Natural killer cell (primary cell): ENCODE data around the gene PIGL. TPM values are rescaled to one million over a fixed set of nuclear protein-coding genes. Genes with fewer than 3 reads are reported as not detected.
"Not testable (repeated sequence)": the region's sequence is repeated elsewhere in the genome, so short reads cannot be mapped to it uniquely, and the experiment has no call there.

ENCODE experiments used
- ATAC-seq, 3 donors: fragments of 150-1000 bp in 2 of 3; fragments of 200-7000 bp in 1 of 3; cut with Tn5 transposase; 1 replicate in 1 of 3; 2 replicates in 2 of 3; pipeline ENCODE4 v1.10.0; 2021; ENCODE audit warnings: mild to moderate bottlenecking in 2 of 3, moderate library complexity in 2 of 3
- DNase-seq, 2 donors: peaks; one replicate each; pipeline versions ENCODE4 v3.0.0 to v3.0.0-alpha.2; 2013 to 2021; ENCODE audit warnings: mixed read lengths in 1 of 2
- H3K27ac ChIP-seq: one replicate; pipeline ENCODE4 v1.5.1; 2013; ENCODE audit warnings: mild to moderate bottlenecking, low read length
- H3K27me3 ChIP-seq: one replicate; pipeline ENCODE4 v1.6.1; 2013; ENCODE audit warnings: low read length; ENCODE audit not compliant: control insufficient read depth, insufficient read depth
- H3K36me3 ChIP-seq: one replicate; pipeline ENCODE4 v1.6.1; 2013; ENCODE audit warnings: low read length; ENCODE audit not compliant: control insufficient read depth, insufficient read depth
- H3K4me1 ChIP-seq: one replicate; pipeline ENCODE4 v1.6.1; 2013; ENCODE audit warnings: low read length; ENCODE audit not compliant: control insufficient read depth, insufficient read depth
- H3K4me3 ChIP-seq: one replicate; pipeline ENCODE4 v1.5.1; 2013; ENCODE audit warnings: low read length
- H3K9me3 ChIP-seq: one replicate; pipeline ENCODE4 v1.6.1; 2013; ENCODE audit warnings: low read length; ENCODE audit not compliant: control insufficient read depth, insufficient read depth
- H3K27ac Mint-ChIP-seq, 2 donors: one replicate each; pipeline ENCODE4 v1.8.0; 2022; ENCODE audit warnings: mild to moderate bottlenecking in 2 of 2, mixed read lengths in 2 of 2, moderate library complexity in 1 of 2
- H3K27me3 Mint-ChIP-seq, 2 donors: one replicate each; pipeline ENCODE4 v1.8.0; 2022; ENCODE audit warnings: low read depth in 2 of 2, mixed read lengths in 2 of 2
- H3K36me3 Mint-ChIP-seq: one replicate; pipeline ENCODE4 v1.8.0; 2022; ENCODE audit warnings: mixed read lengths
- H3K4me1 Mint-ChIP-seq, 2 donors: one replicate each; pipeline ENCODE4 v1.8.0; 2022; ENCODE audit warnings: mixed read lengths in 2 of 2
- H3K4me3 Mint-ChIP-seq: one replicate; pipeline ENCODE4 v1.8.0; 2022; ENCODE audit warnings: mild to moderate bottlenecking, moderate library complexity, mixed read lengths
- H3K9me3 Mint-ChIP-seq, 2 donors: one replicate each; pipeline ENCODE4 v1.8.0; 2022; ENCODE audit warnings: mixed read lengths in 2 of 2
- WGBS: methylation state at CpG from one replicate; pipeline ENCODE4 v1.1.7; 2013; ENCODE audit warnings: missing lambda C conversion rate; ENCODE audit not compliant: insufficient coverage; 5-methylcytosine and 5-hydroxymethylcytosine counted together
- intact Hi-C: fragments of 100-400 bp; cut with micrococcal nuclease; formaldehyde crosslinking; loops from one replicate; pipeline ENCODE4 v1.14.2; 2022
- total RNA-seq, 4 donors: library from RNA; stranded (reverse); fragments of 120-200 nt in 1 of 4; gene quantifications; one replicate each; pipeline versions ENCODE4 v1.2.3 to v1.2.4, GENCODE V29; 2013 to 2022
- TF ChIP-seq, protein P1 (sequence below): fragments of 200-600 bp; IDR thresholded peaks from one replicate; pipeline ENCODE4 v1.8.0; 2022; ENCODE audit warnings: antibody characterized with exemption

PIGL gene
- total RNA-seq, 3 donors from 2014 or later (not counting 1 experiment from before 2014, with no cell fraction given), result 44.2 to 68.3 (median 47.9) TPM

DNA sequence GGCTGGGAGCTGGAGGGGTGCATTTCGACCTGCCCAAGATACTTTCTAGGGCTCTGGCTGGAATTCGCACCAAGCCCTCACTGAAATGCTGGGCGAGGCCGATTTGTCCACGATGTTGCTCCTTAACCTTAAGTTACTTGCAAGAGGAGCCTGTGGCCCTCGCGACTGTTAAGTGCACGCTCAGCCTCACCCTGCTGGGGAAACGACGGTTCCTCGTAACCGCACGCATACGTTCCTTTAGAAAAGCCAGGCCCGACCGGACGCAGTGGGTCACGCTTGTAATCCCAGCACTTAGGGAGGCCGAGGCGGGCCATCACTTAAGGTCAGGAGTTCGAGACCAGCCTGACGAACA is 1.1 kb upstream of the PIGL start:
- peaks cover 30% of the 10 kb centered on the region for H3K4me1 ChIP-seq
- H3K27ac ChIP-seq, result peak overlapping the region; percentile 57
- Mint-ChIP-seq H3K27ac (peak overlapping the region; percentile 90 to 95), H3K4me1 (peaks cover 37 to 38% of the 10 kb centered on the region in 2 donors), H3K9me3 (no peaks in the 10 kb centered on the region), H3K27me3 (no peaks in the 10 kb centered on the region), H3K4me3 (peak overlapping the region; percentile 94), H3K36me3 (no peaks in the 10 kb centered on the region)
- DNase-seq (peak in 1 of 2 donors; percentile 52), ATAC-seq (no peak)
- 45% methylated on average over 22 of the region's 22 CpGs for WGBS
- TF ChIP-seq, protein P1, sequence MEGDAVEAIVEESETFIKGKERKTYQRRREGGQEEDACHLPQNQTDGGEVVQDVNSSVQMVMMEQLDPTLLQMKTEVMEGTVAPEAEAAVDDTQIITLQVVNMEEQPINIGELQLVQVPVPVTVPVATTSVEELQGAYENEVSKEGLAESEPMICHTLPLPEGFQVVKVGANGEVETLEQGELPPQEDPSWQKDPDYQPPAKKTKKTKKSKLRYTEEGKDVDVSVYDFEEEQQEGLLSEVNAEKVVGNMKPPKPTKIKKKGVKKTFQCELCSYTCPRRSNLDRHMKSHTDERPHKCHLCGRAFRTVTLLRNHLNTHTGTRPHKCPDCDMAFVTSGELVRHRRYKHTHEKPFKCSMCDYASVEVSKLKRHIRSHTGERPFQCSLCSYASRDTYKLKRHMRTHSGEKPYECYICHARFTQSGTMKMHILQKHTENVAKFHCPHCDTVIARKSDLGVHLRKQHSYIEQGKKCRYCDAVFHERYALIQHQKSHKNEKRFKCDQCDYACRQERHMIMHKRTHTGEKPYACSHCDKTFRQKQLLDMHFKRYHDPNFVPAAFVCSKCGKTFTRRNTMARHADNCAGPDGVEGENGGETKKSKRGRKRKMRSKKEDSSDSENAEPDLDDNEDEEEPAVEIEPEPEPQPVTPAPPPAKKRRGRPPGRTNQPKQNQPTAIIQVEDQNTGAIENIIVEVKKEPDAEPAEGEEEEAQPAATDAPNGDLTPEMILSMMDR, result no peak
- H3K27me3 ChIP-seq, result no peaks in the 10 kb centered on the region
- no peaks in the 10 kb centered on the region for H3K36me3 ChIP-seq
- peak overlapping the region; percentile 44 for H3K4me3 ChIP-seq
- H3K9me3 ChIP-seq, result no peaks in the 10 kb centered on the region
- intact Hi-C loops, result loop anchor here (1.0 to 5.0 kb wide), 2 partner anchors 51 to 70 kb away; no protein-coding TSS in a partner anchor

DNA sequence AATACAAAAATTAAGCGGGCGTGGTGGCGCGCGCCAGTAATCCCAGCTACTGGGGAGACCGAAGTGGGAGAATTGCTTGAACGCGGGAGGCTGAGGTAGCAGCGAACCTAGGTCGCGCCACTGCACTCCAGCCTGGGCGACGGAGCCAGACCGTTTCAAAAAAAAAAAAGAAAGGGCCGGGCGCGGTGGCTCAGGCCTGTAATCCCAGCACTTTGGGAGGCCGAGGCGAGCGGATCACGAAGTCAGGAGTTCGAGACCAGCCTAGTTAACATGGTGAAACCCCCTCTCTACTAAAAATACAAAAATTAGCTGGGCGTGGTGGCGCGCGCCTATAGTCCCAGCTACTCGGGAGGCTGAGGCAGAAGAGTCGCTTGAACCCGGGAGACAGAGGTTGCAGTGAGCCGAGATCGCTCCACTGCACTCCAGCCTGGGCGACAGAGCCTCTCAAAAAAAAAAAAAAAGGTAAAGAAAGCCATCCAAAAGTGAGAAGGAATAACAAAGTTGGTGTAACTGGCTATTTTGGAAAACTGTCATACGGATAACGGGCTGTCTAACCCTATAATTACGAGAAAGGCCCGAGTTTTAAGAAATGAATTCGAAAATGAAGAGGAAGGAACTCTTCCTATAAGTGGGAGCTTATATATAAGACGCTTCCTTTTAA is 539 bp upstream of the PIGL start:
- H3K4me1 Mint-ChIP-seq, result peaks cover 37 to 38% of the 10 kb centered on the region in 2 donors
- H3K4me1 ChIP-seq, result peaks cover 30% of the 10 kb centered on the region
- H3K4me3 ChIP-seq, result peak overlapping the region; percentile 48
- H3K27me3 Mint-ChIP-seq, H3K9me3 Mint-ChIP-seq, H3K27me3 ChIP-seq, DNase-seq, H3K36me3 Mint-ChIP-seq, ATAC-seq, H3K9me3 ChIP-seq, H3K36me3 ChIP-seq: not testable (repeated sequence)
- H3K27ac Mint-ChIP-seq, result peak overlapping the region; percentile 90 to 95
- peak overlapping the region; percentile 57 for H3K27ac ChIP-seq
- WGBS, result 76% methylated on average over 34 of the region's 38 CpGs
- H3K4me3 Mint-ChIP-seq, result peak overlapping the region; percentile 94
- intact Hi-C loops, result loop anchor here (5.0 kb wide), 1 partner anchor 51 kb away; no protein-coding TSS in a partner anchor

DNA sequence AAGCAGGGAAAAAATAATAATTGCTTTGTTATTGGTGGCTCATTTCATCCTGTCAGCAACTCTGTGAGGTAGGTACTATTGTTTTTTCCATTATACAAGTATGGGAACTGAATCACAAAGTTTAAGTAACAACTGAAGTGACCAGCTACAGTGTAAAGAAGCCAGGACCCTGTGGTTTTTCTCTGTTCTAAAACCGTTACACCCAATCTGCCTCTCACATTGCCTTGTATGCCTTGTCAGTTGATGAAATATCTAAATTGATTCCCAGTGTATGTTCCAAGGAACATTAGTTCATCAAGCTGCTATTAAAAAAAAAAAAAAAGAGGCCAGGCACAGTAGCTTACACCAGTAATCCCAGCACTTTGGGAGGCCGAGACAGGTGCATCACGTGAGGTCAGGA is 5.4 kb downstream of the PIGL start:
- H3K36me3 Mint-ChIP-seq, result no peaks in the 10 kb centered on the region
- H3K4me1 Mint-ChIP-seq, result peaks cover 11% of the 10 kb centered on the region in 2 donors
- H3K27ac Mint-ChIP-seq, result no peak overlapping the region
- no peaks in the 10 kb centered on the region for H3K9me3 Mint-ChIP-seq
- Histone ChIP-seq H3K9me3 (no peaks in the 10 kb centered on the region), H3K27me3 (no peaks in the 10 kb centered on the region), H3K36me3 (no peaks in the 10 kb centered on the region), H3K27ac (no peak overlapping the region), H3K4me1 (peaks cover 2% of the 10 kb centered on the region), H3K4me3 (no peak overlapping the region)
- 71% methylated on average over 1 of the region's 3 CpGs for WGBS
- H3K4me3 Mint-ChIP-seq, result no peak overlapping the region
- no peak for DNase-seq
- TF ChIP-seq, protein P1, result no peak
- intact Hi-C loops, result no loop called here
- no peaks in the 10 kb centered on the region for H3K27me3 Mint-ChIP-seq
- ATAC-seq, result no peak

DNA sequence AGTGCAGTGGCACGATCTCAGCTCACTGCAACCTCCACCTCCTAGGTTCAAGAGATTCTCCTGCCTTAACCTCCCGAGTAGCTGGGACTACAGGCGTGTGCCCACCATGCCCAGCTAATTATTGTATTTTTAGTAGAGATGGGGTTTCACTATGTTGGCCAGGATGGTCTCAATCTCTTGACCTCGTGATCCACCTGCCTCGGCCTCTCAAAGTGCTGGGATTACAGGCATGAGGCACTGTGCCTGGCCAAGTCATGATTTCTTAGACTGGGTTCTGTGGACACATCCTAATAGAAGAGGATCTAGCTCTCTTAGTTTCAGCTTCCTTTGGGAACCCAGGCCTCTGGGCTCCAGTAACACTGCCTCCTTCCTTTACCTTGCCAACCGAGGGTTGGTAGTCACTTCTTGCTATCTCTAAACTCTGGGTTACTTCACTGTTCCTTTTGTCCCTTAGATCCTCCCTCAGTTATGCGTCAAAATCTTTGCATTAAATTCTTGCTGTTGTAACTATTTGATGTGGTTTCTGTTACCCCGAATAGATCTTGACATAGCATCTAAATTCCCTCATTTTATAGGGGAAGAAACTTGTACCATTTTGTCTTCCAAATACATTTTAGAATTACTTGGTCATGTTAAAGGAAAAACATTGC is 13.0 kb downstream of the PIGL start:
- H3K4me3 ChIP-seq, DNase-seq, H3K27me3 ChIP-seq, H3K27me3 Mint-ChIP-seq, H3K27ac ChIP-seq, intact Hi-C loops, H3K4me1 ChIP-seq, H3K9me3 ChIP-seq, H3K9me3 Mint-ChIP-seq, H3K36me3 Mint-ChIP-seq, ATAC-seq, H3K4me3 Mint-ChIP-seq: not testable (repeated sequence)
- peaks cover 11% of the 10 kb centered on the region for H3K36me3 ChIP-seq
- peak overlapping the region in 1 of 2 donors; percentile 66 for H3K27ac Mint-ChIP-seq
- peaks cover 6 to 10% of the 10 kb centered on the region in 2 donors for H3K4me1 Mint-ChIP-seq
- WGBS, result 87% methylated on average over 5 of the region's 8 CpGs
